IPS DF 19.7 (cell line): ENCODE data around the gene CUX1.
"Not testable (repeated sequence)": the region's sequence is repeated elsewhere in the genome, so short reads cannot be mapped to it uniquely, and the experiment has no call there.

ENCODE experiments used
- DNase-seq: peaks from one replicate; pipeline ENCODE4 v3.0.0-alpha.2; 2013; ENCODE audit warnings: low read depth, low spot score

The CUX1 gene

GRCh38 chr7:101976411-101976810, 159.0 kb downstream of the CUX1 start:
- DNase-seq, result no peak

DNA sequence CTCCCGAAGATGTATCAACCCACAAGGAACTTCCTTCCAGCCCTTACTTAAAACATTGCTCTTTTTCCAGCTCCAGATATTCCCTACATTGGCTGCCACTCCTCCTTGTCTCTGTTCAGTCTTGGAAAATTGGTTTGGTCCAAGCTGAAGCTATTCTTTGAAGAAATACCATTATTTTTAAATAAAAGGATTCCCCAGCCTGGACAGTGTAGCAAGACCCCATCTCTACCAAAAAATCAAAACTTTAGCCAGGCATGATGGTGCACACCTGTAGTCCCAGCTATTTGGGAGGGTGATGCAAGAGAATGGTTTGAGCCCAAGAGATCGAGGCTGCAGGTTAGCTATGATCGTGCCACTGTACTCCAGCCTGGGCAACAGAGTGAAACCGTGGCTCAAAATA, 159.8 kb downstream of the CUX1 start:
- DNase-seq, result no peak

DNA sequence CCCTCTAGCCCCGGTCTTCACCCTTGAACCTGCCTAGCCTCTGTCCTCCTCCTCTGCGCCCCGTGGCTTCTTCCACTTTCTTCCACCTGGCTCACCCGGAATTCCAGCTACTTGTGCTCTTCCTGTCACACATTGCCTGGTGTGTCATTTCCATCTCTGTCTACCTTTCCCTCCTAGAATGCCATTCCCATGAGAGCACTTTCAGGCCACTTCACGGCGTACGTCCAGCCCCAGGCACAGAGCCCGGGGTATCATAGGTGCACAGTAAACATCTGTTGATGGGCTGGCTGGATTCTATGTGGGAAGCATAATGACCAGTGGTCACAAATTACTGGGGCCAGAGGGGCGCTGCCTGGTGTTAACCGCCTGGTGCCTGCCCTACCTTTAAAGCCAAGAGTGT, 161.3 kb downstream of the CUX1 start:
- DNase-seq, result no peak

DNA sequence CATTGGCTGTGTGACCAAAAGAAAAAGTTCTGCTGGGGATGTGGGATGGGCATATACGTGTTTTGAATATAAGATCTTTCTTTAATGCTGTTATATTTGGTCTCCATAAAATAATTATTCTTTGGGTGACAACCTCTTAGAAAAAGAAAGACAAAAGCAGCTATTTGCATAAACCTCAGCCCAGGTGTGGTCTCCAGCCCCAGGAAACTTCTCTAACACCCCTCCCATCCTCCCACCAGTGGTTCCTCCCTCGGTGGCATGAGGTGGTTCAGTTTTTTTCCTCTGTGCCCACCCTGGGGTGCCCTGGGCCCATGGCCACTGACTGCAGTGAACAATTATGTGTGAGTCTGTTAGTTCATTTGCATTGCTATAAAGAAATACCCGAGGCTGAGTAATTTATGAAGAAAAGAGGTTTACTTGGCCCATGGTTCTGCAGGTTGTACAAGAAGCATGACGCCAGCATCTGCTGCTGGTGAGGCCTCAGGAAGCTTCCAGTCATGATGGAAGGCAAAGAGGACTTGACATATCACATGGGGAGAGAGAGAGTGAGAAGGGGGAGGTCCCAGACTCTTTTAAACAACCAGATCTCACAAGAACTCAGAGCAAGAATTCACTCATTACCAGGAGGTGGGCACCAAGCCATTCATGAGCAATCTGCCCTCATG, 165.9 kb downstream of the CUX1 start:
- no peak for DNase-seq

DNA sequence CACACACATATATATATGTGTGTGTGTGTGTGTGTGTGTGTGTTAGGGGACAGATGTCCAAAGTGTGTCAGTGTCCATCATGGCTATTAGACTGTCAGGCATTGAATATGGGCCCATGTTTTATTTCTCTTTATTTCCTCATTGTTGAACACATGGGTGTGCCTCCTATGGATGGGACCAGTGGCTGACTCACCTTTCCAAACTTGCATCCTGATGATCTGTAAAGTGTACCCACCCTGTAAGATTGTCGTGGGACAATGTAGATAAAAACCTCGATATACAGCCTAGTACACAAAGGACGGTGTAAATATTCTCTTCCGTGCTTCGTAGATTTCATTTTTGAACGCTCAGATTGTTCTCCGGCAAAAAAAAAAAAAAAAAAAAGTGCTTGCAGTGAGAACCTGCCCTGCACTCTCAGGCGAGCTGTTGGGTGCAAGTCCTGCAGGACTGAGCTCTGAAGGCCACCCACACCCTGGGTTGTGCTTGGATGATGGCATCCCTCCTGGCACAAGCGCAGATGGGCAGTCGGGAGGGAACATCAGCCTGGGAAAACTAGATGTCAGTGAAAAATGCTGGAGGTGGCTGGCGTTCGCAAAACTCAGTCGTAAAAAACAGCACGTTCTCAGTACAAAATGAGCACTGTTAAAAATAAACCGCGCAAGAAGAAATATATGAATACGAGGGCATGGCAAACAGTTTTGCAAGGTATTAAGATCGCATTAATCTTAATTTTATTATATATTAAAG, 166.9 kb downstream of the CUX1 start:
- DNase-seq, result no peak

DNA sequence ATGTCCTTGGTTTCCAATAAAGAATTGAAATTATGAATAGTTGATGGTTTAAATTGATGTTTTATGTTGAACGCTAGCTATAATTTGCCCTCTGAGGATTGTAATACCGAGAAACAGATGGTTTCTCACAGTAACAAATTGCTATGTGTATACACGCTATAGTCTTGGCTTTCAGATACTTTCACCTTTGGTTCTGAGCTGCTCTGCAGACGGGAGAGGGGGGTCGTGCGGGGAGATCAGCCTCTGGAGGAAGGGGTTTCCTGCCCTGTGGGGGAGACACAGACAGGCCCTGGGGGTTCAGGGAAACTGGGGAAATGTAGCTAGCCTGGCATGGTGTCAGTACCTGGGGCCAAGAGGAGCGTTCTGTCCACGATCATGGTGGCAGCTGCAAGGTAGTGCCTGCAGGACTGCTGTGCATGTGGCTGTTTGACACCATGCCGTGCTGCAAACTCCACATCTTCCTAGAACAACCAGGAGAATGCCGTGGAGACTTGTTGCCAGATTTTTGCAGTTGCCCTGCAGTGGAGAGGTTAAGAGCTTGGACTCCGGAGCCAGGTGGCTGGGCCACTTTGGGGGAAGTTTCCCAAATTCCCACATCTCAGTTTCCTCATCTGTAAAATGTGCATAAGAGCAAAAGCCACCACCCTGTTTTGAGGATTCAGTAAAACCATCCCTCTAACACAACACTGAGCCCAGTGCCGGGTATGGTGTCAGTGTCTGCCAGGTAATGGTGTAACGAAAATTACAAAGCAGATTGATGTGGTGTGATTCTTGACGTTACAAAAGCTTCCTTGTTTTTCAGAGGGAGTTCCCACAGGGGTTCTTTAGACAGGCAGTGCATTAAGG, 167.9 kb downstream of the CUX1 start:
- no peak for DNase-seq

DNA sequence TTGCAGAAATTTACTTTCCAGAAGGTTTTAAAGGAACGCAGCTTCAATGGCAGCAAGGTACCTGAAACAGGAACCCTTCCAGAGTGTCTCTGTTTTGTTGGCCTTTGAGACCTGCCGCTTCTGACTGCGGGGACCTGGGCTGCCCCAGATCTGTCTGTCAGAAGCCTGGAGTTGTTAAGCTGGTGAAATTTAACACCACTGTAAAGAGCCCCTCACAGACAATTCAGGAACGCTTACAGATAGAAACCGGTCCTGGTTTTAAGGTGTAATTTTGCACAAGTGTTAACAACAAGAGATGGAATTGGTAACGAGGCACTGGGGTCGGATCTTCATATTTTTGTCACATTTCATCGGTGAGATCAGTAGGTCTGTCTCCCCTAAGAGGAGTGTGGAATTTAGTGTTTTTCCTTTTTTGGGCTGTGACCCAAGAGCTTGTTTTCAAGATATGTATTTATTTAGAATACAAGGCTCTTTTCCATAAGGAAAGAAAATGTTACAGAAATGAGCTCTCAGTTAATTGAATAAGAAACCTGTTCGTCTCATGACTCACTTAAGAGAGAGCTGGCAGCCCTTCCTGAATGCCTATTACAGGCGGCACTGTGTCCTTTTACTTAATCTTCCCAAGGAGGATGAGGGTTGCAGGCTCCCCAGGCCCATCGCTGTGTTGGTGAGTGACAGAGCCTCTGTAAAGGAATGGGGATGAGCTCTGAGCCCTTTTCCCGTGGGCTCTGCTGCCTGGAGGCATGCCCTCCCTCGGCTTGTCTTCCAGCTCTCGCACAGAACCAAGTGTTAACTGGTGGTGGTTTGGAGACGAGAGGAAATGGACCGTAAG, 168.7 kb downstream of the CUX1 start:
- no peak for DNase-seq

DNA sequence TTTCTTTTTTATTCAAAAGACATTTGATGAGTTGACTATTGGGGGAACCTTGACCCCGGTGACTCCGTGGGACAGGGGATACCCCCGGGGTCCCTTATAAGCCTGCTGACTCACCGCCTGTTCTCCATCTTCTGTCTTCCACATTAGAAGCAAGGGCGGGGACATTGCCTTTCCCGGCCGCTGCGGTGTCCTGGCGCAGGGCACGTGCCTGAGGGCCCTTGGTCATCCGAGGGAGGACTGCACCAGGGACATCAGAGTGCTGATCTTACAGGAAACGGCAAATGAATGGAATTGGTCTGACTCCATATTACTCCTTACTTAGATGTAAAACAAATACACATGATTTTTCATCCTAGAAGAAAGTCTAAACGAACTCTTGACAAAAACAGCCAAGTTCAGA, 170.1 kb downstream of the CUX1 start:
- DNase-seq, result no peak

DNA sequence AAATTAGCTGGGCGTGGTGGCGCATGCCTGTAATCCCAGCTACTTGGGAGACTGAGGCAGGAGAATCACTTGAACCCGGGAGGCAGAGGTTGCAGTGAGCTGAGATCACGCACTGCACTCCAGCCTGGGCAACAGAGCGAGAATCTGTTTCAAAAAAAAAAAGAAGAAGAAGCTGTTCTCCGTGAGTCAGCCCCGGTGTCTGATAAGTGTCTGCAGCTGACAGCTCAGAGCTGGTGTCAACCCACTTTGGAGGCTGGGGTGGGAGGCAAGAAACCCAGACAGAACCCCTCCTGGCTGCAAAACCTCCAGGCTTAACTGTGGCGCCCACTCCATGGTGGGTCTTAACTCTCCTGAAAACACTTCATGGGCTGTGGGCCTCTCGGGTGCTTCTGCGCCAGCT, 170.6 kb downstream of the CUX1 start:
- not testable (repeated sequence) for DNase-seq

- no peak for DNase-seq
These were observed 171.1 kb downstream of the CUX1 start for GRCh38 chr7:101988513-101988912.

- no peak for DNase-seq
These were observed 171.7 kb downstream of the CUX1 start for GRCh38 chr7:101989101-101989500.

GRCh38 chr7:101990811-101991418, 173.5 kb downstream of the CUX1 start:
- no peak for DNase-seq

DNA sequence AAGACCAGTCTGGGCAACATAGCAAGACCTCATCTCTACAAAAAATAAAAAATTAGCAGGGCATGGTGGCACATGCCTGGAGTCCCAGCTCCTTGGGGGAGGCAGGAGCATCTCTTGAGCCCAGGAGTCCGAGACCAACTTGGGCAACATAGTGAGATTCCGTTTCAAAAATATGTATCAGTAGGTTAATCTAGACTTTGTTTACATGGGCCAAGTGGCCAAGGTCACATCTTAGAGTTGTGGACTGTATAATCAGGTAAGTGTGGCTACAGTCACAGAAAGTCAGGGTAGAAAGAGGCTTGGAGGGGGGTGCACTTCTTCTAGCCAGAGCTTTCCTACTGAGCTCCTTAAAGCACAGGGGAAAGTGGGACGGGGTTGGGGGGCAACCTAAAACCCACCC, 174.4 kb downstream of the CUX1 start:
- no peak for DNase-seq

- DNase-seq, result no peak
These were observed 175.9 kb downstream of the CUX1 start for GRCh38 chr7:101993311-101993710.

GRCh38 chr7:101995121-101995520, 177.7 kb downstream of the CUX1 start:
- no peak for DNase-seq

- DNase-seq, result no peak
These were observed 178.8 kb downstream of the CUX1 start for GRCh38 chr7:101996131-101996691.

GRCh38 chr7:101996876-101997275, 179.4 kb downstream of the CUX1 start:
- no peak for DNase-seq

DNA sequence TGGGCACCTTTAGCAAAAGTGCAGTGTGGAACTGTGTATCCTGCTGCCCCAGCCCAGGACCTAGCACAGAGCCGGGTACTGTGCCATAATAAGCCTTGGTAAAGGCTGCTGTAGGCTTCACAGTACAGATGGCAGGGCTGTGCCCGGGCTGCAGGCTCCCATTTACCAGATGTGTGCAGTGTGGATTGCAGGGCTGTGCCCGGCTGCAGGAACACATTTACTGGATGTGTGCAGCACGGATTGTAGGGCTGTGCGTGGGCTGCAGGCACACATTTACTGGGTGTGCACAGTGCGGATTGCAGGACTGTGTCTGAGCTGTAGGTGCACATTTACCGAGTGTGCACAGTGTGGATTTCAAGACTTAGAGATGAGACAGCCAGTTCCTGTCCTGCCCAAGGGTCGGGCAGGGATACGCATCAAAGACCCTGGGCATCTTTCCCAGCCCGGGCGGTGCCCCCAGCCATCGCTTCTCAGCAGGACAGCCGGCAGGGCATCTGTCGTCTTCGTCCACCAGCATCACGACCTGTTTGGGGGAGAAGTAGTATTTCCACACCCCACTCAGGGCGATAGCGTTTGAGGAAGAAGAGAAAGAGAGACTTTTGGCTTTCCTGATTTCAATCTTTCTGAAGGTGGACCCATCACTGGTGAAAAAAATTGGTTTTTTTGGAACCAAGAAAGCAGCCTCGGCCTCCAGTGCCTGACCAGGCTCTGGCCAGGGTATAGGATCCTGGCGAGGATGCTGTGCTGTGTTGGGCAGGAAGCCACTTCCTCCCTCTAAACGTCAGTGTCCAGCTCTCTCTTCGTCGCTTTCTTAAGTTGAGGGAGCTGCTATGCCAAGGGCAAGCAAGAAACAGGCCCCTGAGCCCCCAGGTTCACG, 180.8 kb downstream of the CUX1 start:
- no peak for DNase-seq

DNA sequence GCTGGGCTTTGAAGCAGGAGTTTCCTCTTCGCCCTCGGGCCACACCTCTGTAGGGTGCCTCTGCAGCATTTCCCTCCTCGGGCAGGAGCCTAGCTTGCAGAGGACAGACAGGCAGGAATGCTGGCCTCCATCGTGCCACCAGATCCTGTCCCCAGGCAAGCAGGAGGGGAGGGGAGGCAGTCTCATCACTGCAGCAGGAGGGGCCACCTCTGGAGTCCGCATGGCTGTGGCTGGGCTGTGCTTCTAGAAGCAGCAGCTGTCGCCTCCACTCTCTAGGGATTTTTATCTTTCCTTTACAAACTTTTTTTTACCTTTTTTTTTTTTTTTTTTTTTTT, 181.4 kb downstream of the CUX1 start:
- DNase-seq, result no peak

GRCh38 chr7:101999393-101999792, 182.0 kb downstream of the CUX1 start:
- DNase-seq, result no peak
